Stromal cell of bone marrow (primary cell): ENCODE measurements around the gene ABCC8.

ENCODE experiments used
- DNase-seq: peaks from one replicate; pipeline ENCODE4 v3.0.0-alpha.2; 2012; ENCODE audit warnings: low read depth

The ABCC8 gene

DNA sequence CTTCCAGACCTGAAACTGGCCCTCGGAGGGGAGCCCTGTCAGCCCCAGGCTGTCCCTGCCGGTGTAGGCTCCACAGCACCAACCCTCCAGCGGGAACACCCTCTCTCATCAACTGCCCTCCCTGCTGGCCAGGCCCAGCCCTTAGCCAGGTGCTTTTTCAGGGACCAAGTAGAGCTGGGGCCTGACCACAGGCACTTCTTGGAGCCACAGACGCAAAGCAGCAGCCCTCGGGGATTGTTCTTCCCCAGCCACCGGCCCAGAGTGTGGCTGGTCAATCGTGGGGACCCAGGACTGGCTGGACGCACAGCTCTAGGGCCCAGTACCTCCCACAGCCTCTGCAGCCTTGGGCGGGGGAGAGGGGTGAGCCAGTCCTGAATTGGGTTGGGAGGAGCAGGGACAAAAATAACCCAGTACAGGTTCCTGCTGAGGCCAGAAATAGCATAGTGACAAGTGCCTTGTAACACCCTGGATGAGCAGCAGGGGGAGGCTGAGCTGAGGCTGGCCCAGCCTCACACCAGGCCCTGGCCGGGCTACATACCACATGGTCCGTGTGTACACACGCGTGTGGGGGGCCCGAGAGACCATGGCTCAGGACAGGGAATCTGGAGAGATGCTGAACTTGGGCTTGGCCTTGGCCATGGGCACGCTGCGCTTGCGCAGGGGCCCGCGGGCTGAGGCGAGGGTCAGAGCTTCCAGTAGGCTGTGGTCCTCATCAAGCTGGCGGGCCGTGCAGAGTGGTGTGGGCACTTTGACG, 90.1 kb downstream of the ABCC8 start:
- no peak for DNase-seq

DNA sequence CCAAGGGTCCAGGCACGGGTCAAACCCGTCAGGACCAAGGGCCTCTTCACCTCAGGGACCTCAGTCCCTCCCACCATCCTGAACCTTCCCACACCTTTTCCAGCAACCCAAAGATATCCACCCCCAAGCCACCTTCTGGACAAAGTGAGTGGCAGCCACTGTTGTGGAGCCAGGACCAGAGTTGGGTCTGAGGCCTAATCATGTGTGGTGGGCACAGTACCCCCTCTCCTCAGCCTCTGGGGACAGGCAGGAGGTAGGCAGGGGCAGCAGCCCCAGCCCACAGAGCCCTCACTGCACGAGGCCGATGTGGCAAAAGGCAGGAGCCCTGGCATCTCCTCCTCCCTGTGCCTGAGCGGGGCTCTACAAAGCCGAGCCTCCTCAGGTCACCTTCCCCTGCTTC, 90.7 kb downstream of the ABCC8 start:
- no peak for DNase-seq

DNA sequence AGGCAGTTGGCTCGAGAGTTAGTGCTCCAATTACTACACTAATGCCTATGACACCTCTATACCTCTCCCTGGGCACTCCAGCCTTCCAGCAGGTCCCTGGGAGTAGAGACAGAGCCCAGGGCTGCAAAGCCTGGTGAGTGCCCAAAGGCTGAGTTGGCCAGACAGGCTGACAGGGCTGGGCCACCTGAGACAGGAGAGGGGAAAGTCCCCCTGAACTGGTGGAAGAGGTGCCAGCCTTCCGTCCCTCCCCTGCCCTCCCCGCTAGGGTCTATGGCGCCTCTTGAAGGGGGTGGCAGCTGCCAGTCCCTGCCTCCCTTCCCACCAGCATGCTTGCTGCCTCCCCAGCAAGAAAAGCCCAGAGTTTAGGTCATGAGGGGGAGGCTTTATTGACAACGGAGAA, 91.2 kb downstream of the ABCC8 start:
- no peak for DNase-seq

DNA sequence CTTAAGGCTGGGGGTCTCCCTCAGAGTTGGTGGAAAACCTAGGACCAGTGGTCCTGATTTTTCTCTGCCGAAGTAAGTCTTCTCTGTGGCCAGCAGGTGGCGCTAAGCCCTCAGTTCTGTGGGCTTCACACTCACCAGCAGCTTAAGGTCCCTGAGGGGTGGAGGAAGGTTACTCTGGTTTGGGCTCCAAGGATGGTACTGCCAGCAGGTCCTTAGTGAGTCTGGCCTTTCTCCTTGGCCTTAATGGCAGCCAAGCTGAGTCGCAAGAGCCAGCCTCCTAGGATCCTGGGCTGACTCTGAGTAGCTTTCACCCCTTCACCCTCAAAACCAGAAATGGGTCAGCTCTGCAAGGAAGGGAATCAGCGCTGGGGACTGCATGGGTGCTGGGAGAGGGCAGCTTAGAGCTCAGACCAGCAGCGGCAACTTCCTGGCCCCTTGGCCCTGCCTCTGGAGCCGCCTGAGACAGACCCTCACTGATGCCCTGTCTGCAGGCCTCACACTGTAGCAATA, 92.6 kb downstream of the ABCC8 start:
- peak; percentile 66 for DNase-seq

DNA sequence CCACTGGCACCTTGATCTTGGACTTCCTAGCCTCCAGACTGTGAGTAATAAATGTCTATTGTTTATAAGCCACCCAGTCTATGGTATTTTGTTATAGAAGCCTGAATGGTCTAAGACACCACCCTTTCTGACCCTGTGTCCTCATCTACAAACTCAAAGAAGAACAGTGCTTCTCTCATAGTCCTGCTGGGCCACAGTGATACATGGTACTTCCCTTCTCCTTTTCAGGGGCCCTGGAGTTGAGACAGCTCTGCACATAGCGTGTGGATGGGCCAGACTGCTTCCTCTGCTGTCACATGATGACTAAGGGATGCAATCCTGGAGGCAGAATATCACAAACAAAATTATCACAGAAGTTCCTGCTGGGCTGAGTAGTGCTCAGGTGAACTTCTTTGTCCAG, 93.2 kb downstream of the ABCC8 start:
- DNase-seq = no peak

DNA sequence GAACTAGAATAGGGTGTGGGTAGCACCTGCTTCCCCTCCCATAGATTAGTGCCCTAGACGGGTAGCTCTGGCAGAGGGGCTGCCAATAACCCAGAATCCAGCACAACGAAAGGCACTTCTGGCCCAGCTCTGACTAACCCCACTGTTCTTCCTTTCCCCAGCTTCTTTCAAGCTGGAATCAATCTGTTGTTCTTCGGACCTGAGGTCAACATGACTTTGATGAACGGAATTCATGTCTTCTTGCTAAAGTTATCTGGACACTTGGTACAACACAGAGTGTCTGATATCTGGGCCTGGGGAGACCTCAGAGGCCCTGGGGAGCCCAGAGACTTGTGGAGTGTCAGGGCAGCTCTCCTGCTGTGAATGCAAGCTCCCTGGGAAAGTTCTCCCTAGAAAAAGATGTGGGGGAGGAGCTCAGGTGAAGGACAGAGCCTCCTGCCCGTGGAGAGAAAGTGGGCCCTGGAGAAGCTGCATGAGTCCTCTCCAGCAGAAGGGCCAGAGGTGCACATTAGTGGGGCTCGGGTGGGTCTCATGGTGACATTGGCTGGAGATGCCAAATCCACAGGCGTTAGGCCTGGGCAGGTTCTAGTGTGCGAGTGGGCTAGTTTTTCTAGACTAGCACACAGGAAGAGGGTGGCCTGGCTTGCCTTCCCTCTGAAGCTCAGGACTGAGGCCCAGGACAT, 94.5 kb downstream of the ABCC8 start:
- no peak for DNase-seq

DNA sequence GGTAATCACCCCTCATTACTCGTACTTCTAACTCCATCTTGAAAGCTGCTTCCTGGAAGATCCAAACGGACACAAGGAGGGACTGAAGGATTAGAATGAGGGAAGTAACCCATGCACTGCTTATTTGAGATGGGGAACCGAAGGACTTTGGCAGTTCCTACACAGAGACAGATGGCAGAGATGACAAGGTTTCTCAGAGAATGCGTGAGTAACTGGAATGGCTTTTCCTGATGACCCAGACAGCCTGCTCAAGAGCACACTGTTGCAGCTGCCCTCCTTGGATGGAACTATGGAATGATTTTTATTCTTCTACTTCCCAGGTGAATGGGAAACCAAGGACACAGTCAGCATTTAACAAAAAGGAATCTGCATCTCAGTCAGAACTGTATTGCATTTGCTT, 95.5 kb downstream of the ABCC8 start:
- no peak for DNase-seq

DNA sequence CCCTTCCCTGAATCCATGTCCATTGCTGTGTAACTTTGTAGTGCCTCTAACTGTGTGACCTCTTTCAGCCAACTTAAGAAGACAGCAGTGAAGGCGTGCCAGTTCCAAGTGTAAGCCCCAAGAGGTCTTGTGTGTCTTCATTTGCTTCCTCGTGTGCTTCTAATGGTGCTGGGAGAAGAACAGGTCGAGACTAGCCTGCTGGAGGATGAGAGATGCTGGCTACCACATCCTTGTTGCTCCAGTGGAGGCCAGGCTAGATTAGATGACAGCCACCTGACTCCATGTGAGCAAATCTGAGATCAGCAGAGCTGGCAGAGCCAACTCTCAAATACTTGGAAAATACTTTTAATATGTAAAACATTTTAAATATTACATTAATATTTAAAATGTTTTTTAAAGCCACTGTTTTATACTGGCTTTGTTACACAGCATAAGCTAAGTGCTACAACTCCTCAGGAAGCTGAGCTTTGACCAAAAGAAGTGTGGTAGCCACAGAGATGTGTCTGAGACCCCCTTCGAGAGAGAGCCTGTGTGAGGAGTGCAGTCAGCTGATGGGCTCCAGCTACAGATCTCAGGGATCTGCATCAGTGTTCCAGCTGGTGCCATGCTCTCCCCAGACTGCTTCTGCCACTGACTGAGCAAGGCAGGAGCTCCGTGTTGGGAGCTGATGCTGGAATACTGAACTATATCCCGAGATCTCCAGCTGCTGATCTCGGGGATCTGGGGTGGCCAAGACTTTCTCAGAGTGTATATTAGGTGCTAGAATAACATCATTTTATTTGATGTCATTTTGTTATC, 97.1 kb downstream of the ABCC8 start:
- DNase-seq = no peak

DNA sequence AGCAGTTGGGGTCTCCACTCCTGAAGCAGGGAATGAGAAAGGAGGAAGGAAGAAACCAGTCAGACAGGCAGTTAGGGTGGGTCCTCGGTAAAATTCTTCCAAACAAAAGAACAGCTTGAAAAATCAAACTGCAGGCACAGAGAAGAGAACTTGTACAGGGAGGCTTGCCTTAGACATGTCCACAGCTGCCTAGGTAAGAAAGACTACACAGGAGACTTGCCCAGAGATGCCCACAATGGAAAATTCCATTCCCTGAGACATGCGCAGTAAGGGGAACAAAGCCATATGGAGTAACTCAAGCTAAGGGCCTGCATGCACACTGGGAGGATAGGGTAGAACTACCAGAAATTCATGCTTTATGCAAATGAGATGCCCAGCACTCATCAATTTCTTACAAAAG, 98.0 kb downstream of the ABCC8 start:
- DNase-seq = no peak

DNA sequence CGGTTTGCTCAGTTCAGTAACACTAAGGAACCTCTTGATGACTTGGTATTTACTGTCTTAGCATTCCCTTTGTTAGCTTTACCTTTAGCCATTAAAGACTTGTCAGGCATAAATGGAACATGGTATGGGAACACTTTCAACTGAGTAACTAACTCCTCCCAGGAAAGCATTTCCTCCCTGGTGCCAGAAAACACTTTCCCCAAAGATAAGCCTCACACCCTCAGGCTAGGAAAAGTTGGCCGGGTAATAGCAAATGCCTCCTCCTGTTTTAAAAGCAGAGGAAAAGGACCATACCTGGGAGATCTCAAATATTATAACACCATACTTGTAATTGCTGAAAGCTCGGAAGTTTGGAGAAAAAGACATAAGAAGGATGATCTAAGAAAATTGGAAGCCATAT, 100.2 kb downstream of the ABCC8 start:
- no peak for DNase-seq

DNA sequence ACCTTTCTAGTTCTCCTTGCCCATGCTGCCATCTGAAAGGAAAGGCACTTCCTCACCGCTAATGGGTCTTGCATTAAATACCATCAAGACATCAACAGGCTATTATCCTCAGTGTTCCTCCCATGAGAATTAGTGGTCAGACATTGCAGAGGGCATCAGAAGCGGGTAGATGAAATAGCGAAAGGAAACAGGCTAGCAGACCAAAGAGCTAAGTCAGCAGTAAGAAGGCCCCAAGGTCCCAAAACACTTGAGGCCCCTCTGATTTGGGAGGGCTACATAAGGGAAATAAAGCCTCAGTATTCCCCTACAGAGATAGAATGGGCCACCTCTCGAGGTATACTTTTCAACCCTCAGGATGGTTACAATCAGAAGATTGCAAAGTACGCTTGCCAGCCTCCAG, 101.1 kb downstream of the ABCC8 start:
- no peak for DNase-seq

DNA sequence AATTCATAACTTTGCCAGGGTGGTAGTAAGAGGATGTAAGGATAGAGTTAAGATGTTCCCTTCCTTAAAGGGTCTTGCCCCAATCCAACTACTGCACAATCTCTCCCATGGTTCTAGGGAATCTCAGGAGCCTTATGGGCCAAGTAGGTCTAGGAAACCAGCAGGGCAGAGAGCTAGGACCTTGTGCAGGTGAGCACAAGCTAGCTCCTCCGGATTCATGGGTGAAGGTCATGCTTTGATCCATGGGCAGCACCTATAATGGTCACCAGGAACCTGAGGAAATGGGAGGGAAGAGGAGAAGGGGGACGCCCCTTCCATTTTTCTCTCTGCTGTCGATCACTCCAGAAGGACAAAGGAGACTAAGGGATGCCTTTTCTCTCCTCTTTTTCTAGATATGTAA, 105.0 kb downstream of the ABCC8 start:
- peak; percentile 23 for DNase-seq

DNA sequence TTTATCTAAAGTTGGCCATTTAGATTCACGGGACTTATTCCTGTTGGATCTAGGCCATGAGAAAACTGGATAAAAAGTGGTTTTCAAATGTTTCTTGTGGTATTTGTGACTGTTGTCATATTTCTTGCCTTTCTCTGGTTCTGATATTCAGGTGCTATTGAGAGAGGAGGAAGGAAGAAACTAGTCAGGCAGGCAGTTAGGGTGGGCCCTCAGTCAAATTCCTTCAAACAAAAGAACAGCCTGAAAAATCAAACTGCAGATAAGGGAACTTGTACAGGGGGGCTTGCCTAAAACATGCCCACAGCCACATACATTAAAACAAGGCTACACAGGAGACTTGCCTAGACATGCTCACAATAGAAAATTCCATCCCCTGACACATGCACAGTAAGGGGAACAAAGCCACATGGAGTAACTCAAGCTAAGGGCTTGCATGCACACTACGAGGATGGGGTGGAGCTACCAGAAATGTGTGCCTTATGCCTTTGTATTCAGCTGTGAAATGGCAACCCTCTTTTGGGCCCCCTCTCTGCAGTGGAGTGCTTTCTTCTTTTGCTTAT, 106.9 kb downstream of the ABCC8 start:
- no peak for DNase-seq

DNA sequence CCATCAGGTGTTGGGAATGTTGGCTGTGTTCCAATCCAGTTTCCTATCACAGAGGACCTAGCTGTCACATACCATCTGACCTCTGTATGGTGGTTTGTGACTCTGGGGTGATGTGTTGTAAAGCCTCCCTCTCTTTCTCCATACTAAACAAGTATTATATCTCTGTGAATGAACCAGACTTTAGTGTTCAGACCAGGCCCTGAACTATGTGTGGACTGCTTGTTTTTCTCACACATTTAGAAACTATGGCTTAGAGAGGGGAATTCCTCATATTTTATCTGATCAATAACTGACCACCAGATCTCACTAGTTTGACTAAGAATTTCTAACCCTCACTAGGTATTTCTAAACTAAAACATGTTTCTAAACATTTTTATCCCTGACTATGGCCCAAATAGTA, 107.6 kb downstream of the ABCC8 start:
- DNase-seq = no peak

DNA sequence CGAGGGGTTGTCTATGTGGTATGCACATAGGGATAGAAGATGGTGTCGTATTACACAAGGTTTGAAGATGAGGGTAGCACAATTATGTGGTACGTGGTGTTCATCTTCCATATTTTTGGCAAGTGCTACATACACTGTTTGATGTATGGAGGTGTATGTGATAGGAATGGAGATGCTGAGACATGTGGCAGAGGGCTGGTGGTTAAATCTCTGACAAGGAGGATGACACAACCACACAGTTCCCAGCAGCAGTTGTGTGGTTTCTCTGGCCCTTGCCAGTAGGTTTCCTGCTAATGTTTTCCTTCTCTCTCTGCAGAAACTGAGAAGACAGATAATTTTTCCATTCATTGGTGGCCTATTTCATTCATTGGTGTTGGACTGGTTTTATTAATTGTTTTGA, 108.1 kb downstream of the ABCC8 start:
- no peak for DNase-seq

DNA sequence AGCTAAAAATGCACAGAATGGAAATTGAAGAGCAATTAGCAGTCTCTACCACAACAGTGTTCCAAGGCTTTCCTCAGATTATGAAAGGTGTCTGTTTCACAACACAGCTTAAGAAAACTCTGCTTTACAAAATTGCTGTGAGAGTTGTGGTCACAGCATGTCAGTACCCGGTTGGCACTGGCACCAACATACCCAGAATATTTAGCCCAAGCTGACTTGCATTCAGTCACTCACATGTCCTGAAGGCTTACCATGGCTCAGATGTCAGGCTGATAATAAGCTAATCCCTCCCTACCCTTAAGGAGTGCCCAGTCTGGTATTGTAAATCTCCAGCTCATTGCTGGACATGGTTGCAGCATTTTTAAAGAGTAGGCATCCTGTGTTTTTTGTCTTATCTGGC, 110.2 kb downstream of the ABCC8 start:
- no peak for DNase-seq

DNA sequence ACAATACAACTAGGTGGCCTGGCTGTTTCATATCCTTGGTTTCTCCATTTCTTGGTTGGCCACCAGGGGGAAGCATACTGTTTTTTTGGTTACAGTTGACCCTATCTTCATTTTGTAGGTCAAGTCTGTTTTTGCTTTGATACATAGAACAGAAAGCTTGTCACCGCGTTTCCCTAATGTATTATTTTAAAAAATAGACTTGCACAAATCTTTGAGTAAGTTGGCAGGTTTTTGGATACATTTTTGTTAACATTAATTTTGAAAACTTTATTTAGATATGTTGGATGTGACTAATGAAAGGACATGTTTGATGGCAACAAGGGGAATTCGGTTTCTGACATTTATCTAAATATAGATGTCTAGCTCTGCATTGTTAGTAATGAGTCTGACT, 122.0 kb downstream of the ABCC8 start:
- DNase-seq = peak; percentile 65

DNA sequence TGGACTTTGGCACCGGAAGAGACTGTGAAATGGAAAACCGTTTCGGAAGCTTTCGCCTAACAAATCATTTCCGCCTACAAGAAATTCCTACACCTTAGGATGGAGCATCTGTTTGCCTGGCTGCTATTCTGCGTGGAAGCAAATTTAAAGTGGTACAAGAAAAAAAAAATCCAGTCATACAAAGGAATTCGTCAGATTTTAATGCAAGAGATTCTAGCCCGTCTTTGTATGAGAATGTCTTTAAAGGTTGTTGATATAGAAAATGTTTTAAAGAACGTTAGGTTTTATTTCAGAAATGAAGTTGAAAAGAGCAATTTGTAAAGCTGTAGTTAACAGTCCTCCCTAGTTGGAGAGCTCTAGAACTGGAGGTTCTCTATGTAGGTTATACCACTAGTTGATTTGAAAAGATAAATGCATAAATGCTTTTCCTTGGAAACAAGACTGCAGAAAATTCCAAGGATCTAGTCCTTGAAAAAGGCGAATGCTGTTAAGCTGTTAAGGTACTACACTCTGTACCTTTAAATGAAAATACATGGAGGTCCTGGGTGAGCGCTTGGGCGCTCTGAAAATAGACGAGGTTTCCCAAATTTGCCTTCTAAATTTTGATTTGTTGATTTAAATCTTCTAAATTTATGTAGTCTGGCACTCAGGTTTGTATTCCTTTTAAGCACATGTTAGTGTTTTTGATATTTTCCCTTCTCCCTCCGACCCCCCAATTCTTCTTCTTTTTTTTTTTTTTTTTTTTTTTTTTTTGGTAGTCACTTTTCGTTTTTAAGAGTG, 122.6 kb downstream of the ABCC8 start:
- DNase-seq = no peak

DNA sequence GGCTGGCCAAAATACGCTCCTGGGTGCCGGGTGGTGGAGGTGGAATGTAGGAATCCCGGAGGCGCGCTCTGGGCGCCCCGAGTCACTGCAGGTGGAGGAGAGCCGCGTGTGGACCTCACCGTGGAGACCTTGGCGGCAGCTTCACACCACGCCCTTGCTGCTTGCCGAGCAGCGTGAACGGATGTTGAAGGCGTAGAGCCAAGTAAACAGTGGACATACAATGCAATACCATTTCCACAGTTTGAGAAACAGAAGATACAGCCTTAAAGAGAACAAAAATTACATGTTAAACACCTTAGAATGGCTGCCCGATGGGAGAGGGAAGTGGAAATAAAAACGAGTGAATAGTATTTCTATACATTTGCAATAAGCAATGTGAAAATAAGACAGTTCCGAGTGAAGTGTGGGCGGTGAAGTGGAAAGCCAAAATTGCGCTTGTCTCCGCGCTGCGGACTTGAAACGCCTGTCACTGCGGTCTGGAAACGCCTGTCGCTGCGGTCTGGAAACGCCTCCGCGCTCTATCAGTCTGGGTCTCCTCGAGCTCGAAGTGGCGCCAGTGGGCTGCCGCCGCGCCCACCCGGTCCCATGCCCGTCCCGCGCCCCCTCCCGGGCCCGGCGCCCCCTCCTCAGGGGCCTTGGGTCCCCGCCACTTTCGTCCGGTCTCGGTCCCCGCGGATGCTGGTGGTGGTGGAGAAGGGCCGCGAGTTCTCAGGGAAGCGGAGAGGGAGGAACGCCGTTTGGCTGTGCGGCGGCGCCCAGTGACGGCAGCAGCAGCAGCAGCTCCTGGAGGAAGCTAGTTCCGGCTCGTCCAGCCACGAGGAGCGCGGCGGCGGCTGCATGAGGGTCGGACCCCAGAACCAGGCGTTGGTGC, 123.5 kb downstream of the ABCC8 start:
- peak; percentile 49 for DNase-seq

DNA sequence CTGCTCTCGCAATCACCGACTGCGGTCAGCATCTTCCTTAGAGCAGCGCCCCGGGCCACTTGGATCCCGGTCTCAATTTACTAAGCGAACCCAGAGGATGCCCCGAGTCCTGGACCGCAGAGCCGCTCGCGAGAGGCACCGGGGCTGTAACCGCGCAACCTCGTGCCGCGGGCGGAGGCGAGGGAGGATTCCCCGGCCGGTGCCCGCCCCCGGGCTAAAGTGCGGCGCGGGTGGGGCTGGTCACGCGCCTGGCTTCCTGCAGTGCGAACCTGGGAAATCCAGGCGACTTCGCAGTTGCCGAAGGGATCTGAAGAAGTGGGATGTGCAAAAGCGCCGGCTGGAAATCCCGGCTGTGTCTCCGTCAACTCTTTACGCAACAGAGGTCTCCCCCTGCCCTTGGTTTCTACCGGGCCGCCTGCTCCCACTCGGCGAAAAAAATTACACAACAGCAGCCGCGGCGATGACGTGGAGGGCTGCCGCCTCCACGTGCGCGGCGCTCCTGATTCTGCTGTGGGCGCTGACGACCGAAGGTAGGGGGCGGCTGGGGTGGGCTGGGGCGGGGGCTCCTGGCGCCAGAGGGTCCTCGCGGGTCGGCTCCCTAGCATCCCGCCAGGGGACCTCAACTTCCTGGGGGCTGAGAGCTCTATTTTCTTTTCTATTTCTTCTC, 125.0 kb downstream of the ABCC8 start, which contains the start of gene NCR3LG1:
Gene NCR3LG1, plus strand, starts transcription at position 291 of the 667 bp plus-strand sequence. Its CDS starts 170 bp downstream, at position 461.
- peak; percentile 48 for DNase-seq
